Adrenal gland (tissue), 12 donors: Measurements from ENCODE around the gene ARID2. TPM values are rescaled to one million over a fixed set of nuclear protein-coding genes. Genes with fewer than 3 reads are reported as not detected.

Experiments
- DNase-seq, 7 donors: peaks; one replicate each; pipeline ENCODE4 v3.0.0-alpha.2; 2019 to 2020
- H3K27ac ChIP-seq, 5 donors: fragments of 200-600 bp; sonication (generic) in 4 of 5; 1 replicate in 3 of 5; 2 replicates in 2 of 5; pipeline versions ENCODE4 v1.5.1 to v1.8.0; 2016 to 2020; ENCODE audit warnings: mild to moderate bottlenecking in 1 of 5
- H3K27me3 ChIP-seq: fragments of 200-600 bp; 2 replicates; pipeline ENCODE4 v1.8.0; 2021
- H3K36me3 ChIP-seq, 2 donors: fragments of 200-600 bp; replicated peaks in 1 of 2; 1 replicate in 1 of 2; 2 replicates in 1 of 2; pipeline versions ENCODE4 v1.5.1 to v1.8.0; 2018 to 2022
- H3K4me1 ChIP-seq, 2 donors: fragments of 200-600 bp; replicated peaks in 1 of 2; 1 replicate in 1 of 2; 2 replicates in 1 of 2; pipeline versions ENCODE4 v1.5.1 to v1.8.0; 2018 to 2021
- H3K4me3 ChIP-seq, 4 donors: fragments of 200-600 bp; sonication (generic) in 3 of 4; one replicate each; pipeline ENCODE4 v1.5.1; 2016 to 2018
- H3K9me3 ChIP-seq, 3 donors: fragments of 200-600 bp; sonication (generic) in 1 of 3; replicated peaks in 1 of 3; 1 replicate in 2 of 3; 2 replicates in 1 of 3; pipeline versions ENCODE4 v1.5.1 to v1.8.0; 2016 to 2021
- CTCF ChIP-seq, 6 experiments: fragments of 450-650 bp in 4 of 6; fragments of 200-600 bp in 2 of 6; sonication (generic) in 1 of 6; IDR thresholded peaks; 1 replicate in 5 of 6; 2 replicates in 1 of 6; pipeline versions ENCODE4 v1.5.1 to v1.8.0; 2016 to 2021; ENCODE audit warnings: antibody characterized with exemption in 6 of 6, mild to moderate bottlenecking in 2 of 6, moderate library complexity in 1 of 6
- POLR2A ChIP-seq, 2 donors: fragments of 450-650 bp; IDR thresholded peaks; one replicate each; pipeline ENCODE4 v1.6.1; 2017; ENCODE audit warnings: antibody characterized with exemption in 2 of 2, mild to moderate bottlenecking in 2 of 2, moderate library complexity in 1 of 2
- WGBS, 4 donors: extraction: QIAGEN DNeasy Blood & Tissue Kit in 2 of 4; methylation state at CpG; one replicate each; pipeline versions ENCODE4 v1.1.5 to v1.1.7; 2013 to 2017; 5-methylcytosine and 5-hydroxymethylcytosine counted together
- intact Hi-C, 2 donors: fragments of 100-400 bp; cut with DNase I; formaldehyde crosslinking; loops; one replicate each; pipeline versions ENCODE4 v1.14.1 to v1.15.0; 2022 to 2023
- polyA plus RNA-seq, 3 donors: library from polyadenylated mRNA; stranded (reverse); fragments of 200-250 nt in 2 of 3; fragments of 350-450 nt in 1 of 3; fragmentation: Illumina TruSeq in 1 of 3; extraction: RNeasy Lipid Tissue Mini Kit (QIAGEN cat#74804) in 1 of 3; gene quantifications; one replicate each; pipeline ENCODE4 v1.2.3, GENCODE V29; 2013 to 2014
- total RNA-seq, 9 donors: library from RNA; depleted of rRNA in 4 of 9; stranded (reverse); fragments of >200 nt in 4 of 9; fragments of 120-200 nt in 1 of 9; fragmentation: NEBNext Ultra II Directional in 1 of 9; extraction: Animal tissue kit (Norgen Biotek cat#: 25700) in 1 of 9; gene quantifications; one replicate each; pipeline versions ENCODE4 v1.1.0 to v1.2.4, GENCODE V29; 2013 to 2023
- donor health status: healthy with polysubstance abuse.
- donor health status: Bipolar disorder and iron deficiency.
- donor health status: DM: yes; HTN: yes; CAD: no.
- donor health status: DM: no; HTN: no; CAD: no.
- donor health status: DM: no; HTN: no; CAD: no.
- donor health status: DM: yes; HTN: yes; CAD: no.

The ARID2 gene
- total and polyA plus RNA-seq, 12 donors, result 7.9 to 28.0 (median 17.3) TPM

- Histone ChIP-seq H3K27me3 (no peaks in the 10 kb centered on the region), H3K9me3 (peaks cover 0 to 9% (median 0%) of the 10 kb centered on the region in 3 donors), H3K4me1 (peaks cover 15 to 43% of the 10 kb centered on the region in 2 donors), H3K27ac (peak overlapping the region; percentile 90 to 99 (median 98)), H3K4me3 (peak overlapping the region; percentile 11 to 93 (median 91)), H3K36me3 (no peaks in the 10 kb centered on the region)
- peak; percentile 86 to 97 for TF ChIP-seq POLR2A (IDR thresholded peaks at IDR 0.05)
- peak; percentile 70 to 99 (median 91) for TF ChIP-seq CTCF (IDR thresholded peaks at IDR 0.05)
- intact Hi-C loops, result loop anchor here in 1 of 2 donors (5.0 kb wide), 1 partner anchor 264 kb away; the partner anchor contains the start of gene SCAF11
- WGBS, 4 donors, result 0% methylated on average over 11 to 65 of the region's 65 CpGs
- peak; percentile 95 to 99 (median 97) for DNase-seq
Observed at GRCh38 chr12:45728630-45729232, 775 bp upstream of the ARID2 start.

- H3K9me3 ChIP-seq, result peaks cover 0 to 9% (median 0%) of the 10 kb centered on the region in 3 donors
- no peaks in the 10 kb centered on the region for H3K36me3 ChIP-seq
- TF ChIP-seq CTCF (IDR thresholded peaks at IDR 0.05), result no peak
- peak in 1 of 2 donors; percentile 3 for TF ChIP-seq POLR2A (IDR thresholded peaks at IDR 0.05)
- DNase-seq, result peak in 5 of 7 donors; percentile 36 to 50 (median 37)
- peak overlapping the region; percentile 90 to 99 (median 98) for H3K27ac ChIP-seq
- H3K4me3 ChIP-seq, result peak overlapping the region; percentile 11 to 93 (median 80)
- intact Hi-C loops, result no loop called here
- H3K27me3 ChIP-seq, result no peaks in the 10 kb centered on the region
- 0 to 1% (median 0%) methylated on average over 5 to 26 of the region's 26 CpGs for WGBS, 4 donors
- peaks cover 15 to 46% of the 10 kb centered on the region in 2 donors for H3K4me1 ChIP-seq
Observed at GRCh38 chr12:45730084-45730347, 510 bp downstream of the ARID2 start.

- 0 to 1% (median 0%) methylated on average over 25 to 67 of the region's 67 CpGs for WGBS, 4 donors
- intact Hi-C loops, result no loop called here
- Histone ChIP-seq H3K27ac (peak overlapping the region; percentile 72 to 99 (median 98)), H3K9me3 (peaks cover 0 to 9% (median 0%) of the 10 kb centered on the region in 3 donors), H3K4me3 (peak overlapping the region in 3 of 4 donors; percentile 48 to 93 (median 93)), H3K27me3 (no peaks in the 10 kb centered on the region), H3K36me3 (no peaks in the 10 kb centered on the region), H3K4me1 (peaks cover 15 to 41% of the 10 kb centered on the region in 2 donors)
- peak; percentile 32 to 77 (median 52) for DNase-seq
- TF ChIP-seq CTCF (IDR thresholded peaks at IDR 0.05), result no peak
- peak in 1 of 2 donors; percentile 45 for TF ChIP-seq POLR2A (IDR thresholded peaks at IDR 0.05)
Observed at GRCh38 chr12:45730348-45731189, 1.1 kb downstream of the ARID2 start.

- no peak for DNase-seq
- Histone ChIP-seq H3K27ac (peak overlapping the region; percentile 10 to 99 (median 98)), H3K36me3 (no peaks in the 10 kb centered on the region), H3K27me3 (no peaks in the 10 kb centered on the region), H3K4me3 (peak overlapping the region in 2 of 4 donors; percentile 64 to 93), H3K4me1 (peaks cover 15 to 36% of the 10 kb centered on the region in 2 donors), H3K9me3 (peaks cover 0 to 9% (median 0%) of the 10 kb centered on the region in 3 donors)
- intact Hi-C loops, result no loop called here
- WGBS, 4 donors, result 8 to 15% (median 13%) methylated on average over 4 of the region's 4 CpGs
- no peak for TF ChIP-seq CTCF (IDR thresholded peaks at IDR 0.05)
- no peak for TF ChIP-seq POLR2A (IDR thresholded peaks at IDR 0.05)
Observed at GRCh38 chr12:45731190-45731775, 1.8 kb downstream of the ARID2 start.
